K562 (cell line): ENCODE data around the gene PRPSAP2. TPM values are rescaled to one million over a fixed set of nuclear protein-coding genes. Genes with fewer than 3 reads are reported as not detected.

Experiments
- ATAC-seq: fragments of 200-7000 bp; cut with Tn5 transposase; 3 replicates; pipeline ENCODE4 v1.9.1; 2020; ENCODE audit warnings: moderate library complexity
- BruUV-seq: library from RNA; stranded (reverse); fragments of 400-500 nt; replicated peaks from 2 replicates; lab custom pipeline; 2021; lab: Mats Ljungman, UMichigan
- CTCF ChIA-PET: fragments of 300-600 bp; formaldehyde crosslinking; extraction: SDS; loops from one replicate; lab custom pipeline; 2021; ENCODE audit warnings: low intra/inter-chr PET ratio; lab: Yijun Ruan, JAX
- POLR2A ChIA-PET: fragments of 300-600, 350-650 bp; sonication (Branson Sonifier 250); formaldehyde crosslinking; extraction: SDS; loops from one replicate; lab custom pipeline; 2021; ENCODE audit warnings: antibody characterized with exemption, inconsistent platforms; lab: Yijun Ruan, JAX
- DNase-seq, 4 experiments: peaks; one replicate each; pipeline versions ENCODE4 v3.0.0 to v3.0.0-alpha.2; 2011 to 2018; ENCODE audit warnings: low spot score in 3 of 4, mixed read lengths in 3 of 4; ENCODE audit errors: extremely low read depth in 1 of 4
- FAIRE-seq: peaks from 2 replicates; lab custom pipeline; 2011; peaks lifted over from hg19 to GRCh38; lab: Jason Lieb, UNC
- H2AFZ ChIP-seq: 2 replicates; pipeline ENCODE4 v1.6.0; 2011; ENCODE audit warnings: low read depth, low read length, control low read depth, inconsistent platforms
- H3K27ac ChIP-seq: fragments of 200-600 bp; 3 replicates; pipeline ENCODE4 v1.8.0; 2011; ENCODE audit warnings: low read depth, mild to moderate bottlenecking, control low read depth, inconsistent platforms, low read length, moderate library complexity, mixed read lengths; ENCODE audit errors: extremely low read depth
- H3K27me3 ChIP-seq, 2 experiments: fragments of 300-600 bp in 1 of 2; 2 replicates in 1 of 2; 3 replicates in 1 of 2; pipeline versions ENCODE4 v1.6.0 to v1.8.0; 2011; ENCODE audit warnings: inconsistent platforms in 2 of 2, low read length in 2 of 2, mild to moderate bottlenecking in 1 of 2, mixed read lengths in 1 of 2, moderate library complexity in 1 of 2; ENCODE audit not compliant: control insufficient read depth in 2 of 2, insufficient read depth in 2 of 2
- H3K36me3 ChIP-seq: fragments of 300-600 bp; 3 replicates; pipeline ENCODE4 v1.8.0; 2011; ENCODE audit warnings: mild to moderate bottlenecking, low read length, inconsistent platforms; ENCODE audit not compliant: control insufficient read depth, insufficient read depth
- H3K4me1 ChIP-seq, 2 experiments: fragments of 200-600 bp in 1 of 2; replicated peaks in 1 of 2; 2 replicates in 1 of 2; 3 replicates in 1 of 2; pipeline versions ENCODE4 v1.5.1 to v1.8.0; 2011; ENCODE audit warnings: inconsistent platforms in 2 of 2, low read length in 2 of 2, mild to moderate bottlenecking in 1 of 2, mixed read lengths in 1 of 2, moderate library complexity in 1 of 2; ENCODE audit not compliant: control insufficient read depth in 2 of 2, insufficient read depth in 2 of 2
- H3K4me2 ChIP-seq: 2 replicates; pipeline ENCODE4 v1.6.1; 2011; ENCODE audit warnings: low read length, control low read depth, inconsistent platforms, mixed read lengths; ENCODE audit not compliant: insufficient read depth
- H3K4me3 ChIP-seq: fragments of 200-600 bp; sonication (generic), shearing (Covaris generic); 2 replicates; pipeline ENCODE4 v1.5.1; 2016; ENCODE audit warnings: control low read depth, inconsistent platforms
- H3K79me2 ChIP-seq: fragments of 200-600 bp; 3 replicates; pipeline ENCODE4 v1.8.0; 2011; ENCODE audit warnings: low read length, inconsistent platforms; ENCODE audit not compliant: control insufficient read depth, insufficient read depth
- H3K9ac ChIP-seq, 2 experiments: 2 replicates each; pipeline versions ENCODE4 v1.6.0 to v1.6.1; 2011; ENCODE audit warnings: low read depth in 2 of 2, low read length in 2 of 2, control low read depth in 1 of 2, inconsistent platforms in 1 of 2, mild to moderate bottlenecking in 1 of 2, mixed read lengths in 1 of 2; ENCODE audit not compliant: insufficient read depth in 1 of 2
- H3K9me1 ChIP-seq: one replicate; pipeline ENCODE4 v1.6.0; 2011; ENCODE audit warnings: inconsistent platforms, mild to moderate bottlenecking, low read length, moderate library complexity; ENCODE audit not compliant: control insufficient read depth, insufficient read depth
- H3K9me3 ChIP-seq: replicated peaks from 2 replicates; pipeline ENCODE4 v1.5.1; 2011; ENCODE audit warnings: low read depth, low read length, inconsistent platforms; ENCODE audit not compliant: control insufficient read depth, insufficient read depth
- H4K20me1 ChIP-seq: replicated peaks from 2 replicates; pipeline ENCODE4 v1.6.1; 2011; ENCODE audit warnings: low read length, inconsistent platforms, mixed read lengths; ENCODE audit not compliant: control insufficient read depth, insufficient read depth
- CBX5 ChIP-seq: IDR thresholded peaks from 2 replicates; pipeline ENCODE4 v1.6.1; 2014; ENCODE audit warnings: low read depth, borderline replicate concordance
- GATA2 ChIP-seq: sonication (generic); formaldehyde crosslinking; IDR thresholded peaks from 2 replicates; pipeline ENCODE4 v1.4.0; 2020; ENCODE audit warnings: mild to moderate bottlenecking, missing genetic modification reagents
- RAD21 ChIP-seq, 2 experiments: fragments of 250-450 bp in 1 of 2; fragments of 450-650 bp in 1 of 2; sonication (Bioruptor Pico) in 1 of 2; formaldehyde crosslinking in 1 of 2; IDR thresholded peaks in 1 of 2; conservative IDR thresholded peaks in 1 of 2; 2 replicates each; pipeline versions ENCODE4 v1.4.0 to v1.8.0; 2020 to 2022; ENCODE audit warnings: mild to moderate bottlenecking in 2 of 2, moderate library complexity in 1 of 2
- RNF2 ChIP-seq: sonication (generic); IDR thresholded peaks from 2 replicates; pipeline ENCODE4 v1.6.1; 2016
- ZNF121 ChIP-seq: sonication (generic); formaldehyde crosslinking; conservative IDR thresholded peaks from 2 replicates; pipeline ENCODE4 v1.8.0; 2022; ENCODE audit warnings: missing genetic modification reagents
- ZNF518B ChIP-seq: fragments of 250-450 bp; sonication (Bioruptor Pico); IDR thresholded peaks from 2 replicates; pipeline ENCODE4 v1.5.0; 2021; ENCODE audit warnings: mild to moderate bottlenecking, moderate library complexity
- WGBS: fragments of 100-300 bp; shearing (Covaris generic); methylation state at CpG from one replicate; pipeline ENCODE4 v1.1.6; 2016; ENCODE audit warnings: low coverage, mixed read lengths; ENCODE audit not compliant: insufficient coverage; ENCODE audit errors: missing lambda C conversion rate; 5-methylcytosine and 5-hydroxymethylcytosine counted together
- in situ Hi-C: fragments of 300-500 bp; cut with MboI; formaldehyde crosslinking; loops from 4 replicates; pipeline ENCODE4 v1.15.0; 2018; ENCODE audit warnings: inconsistent platforms, mixed read lengths
- intact Hi-C: fragments of 100-400 bp; cut with micrococcal nuclease; formaldehyde crosslinking; loops from 2 replicates; pipeline ENCODE4 v1.14.2; 2022
- polyA plus RNA-seq, 8 experiments: library from polyadenylated mRNA; depleted of rRNA in 4 of 8; stranded (reverse) in 5 of 8; unstranded in 3 of 8; fragments of >200 nt; fragmentation: Nextera tagmentation in 2 of 8; fragmentation: Illumina TruSeq in 1 of 8; extraction: Ambion mirVana in 2 of 8; extraction: Trizol in 1 of 8; gene quantifications; 2 replicates each; pipeline versions ENCODE4 v1.2.1 to v1.2.3, GENCODE V29; 2011 to 2014; ENCODE audit warnings: inconsistent platforms in 1 of 8, missing spikeins in 1 of 8
- total RNA-seq, 7 experiments: library from RNA; depleted of rRNA in 6 of 7; stranded (reverse); fragments of >200 nt in 6 of 7; fragmentation: Illumina TruSeq in 2 of 7; extraction: Trizol in 2 of 7; gene quantifications; 2 replicates each; pipeline versions ENCODE4 v1.2.1 to v1.2.3, GENCODE V29; 2011 to 2021; ENCODE audit warnings: low replicate concordance in 1 of 7

Gene PRPSAP2
- total and polyA plus RNA-seq, 9 of the 15 experiments (the other 6 are each of a cell fraction or from before 2014, with no cell fraction given), result 15.5 to 56.7 (median 35.7) TPM

- TF ChIP-seq ZNF518B, result no peak
- no peak for TF ChIP-seq CBX5
Observed at GRCh38 chr17:18896146-18896545, 38.2 kb downstream of the PRPSAP2 start (continued).

- H3K79me2 ChIP-seq, result peaks cover under 1% of the 10 kb centered on the region; the same call in 1 of the 3 replicates
- no peak overlapping the region for H3K4me2 ChIP-seq
- BruUV-seq, result no TSS peak
- no peaks in the 10 kb centered on the region for H3K27me3 ChIP-seq
- POLR2A ChIA-PET, result no interaction called here
- H3K9me1 ChIP-seq, result no peaks in the 10 kb centered on the region
- H2AFZ ChIP-seq, result no peak overlapping the region
- H3K4me3 ChIP-seq, result no peak overlapping the region
- no peak overlapping the region for H3K27ac ChIP-seq
- CTCF ChIA-PET, result no interaction called here
- FAIRE-seq (no peak), DNase-seq (no peak), ATAC-seq (no peak)
- H3K9ac ChIP-seq, result no peak overlapping the region
- intact Hi-C loops, result no loop called here
- WGBS, result 58% methylated on average over 2 of the region's 2 CpGs
- H3K36me3 ChIP-seq, result peaks cover 13% of the 10 kb centered on the region; the same call in 1 of the 3 replicates
- H3K9me3 ChIP-seq, result no peaks in the 10 kb centered on the region
- H3K4me1 ChIP-seq, result no peaks in the 10 kb centered on the region
- TF ChIP-seq GATA2 (CRISPR knock-in tag), result no peak
- TF ChIP-seq RNF2, result no peak
- TF ChIP-seq RAD21 (CRISPR knock-in tag; conservative IDR thresholded peaks at IDR 0.05 in 1 of 2, IDR thresholded peaks at IDR 0.05 in 1 of 2), result no peak
- TF ChIP-seq ZNF121 (CRISPR knock-in tag), result 0 out of 2 replicates have a peak, but pooled peaks have one; percentile 26
- no peaks in the 10 kb centered on the region for H4K20me1 ChIP-seq
- in situ Hi-C loops, result no loop called here
Observed at GRCh38 chr17:18896947-18897346, 39.0 kb downstream of the PRPSAP2 start.
